ENCODE data around the gene HDAC8. TPM values are rescaled to one million over a fixed set of nuclear protein-coding genes. Genes with fewer than 3 reads are reported as not detected.
A peak's percentile ranks its signal among the peaks of the same experiment; 100 is the strongest.
"Not testable (repeated sequence)": the region's sequence is repeated elsewhere in the genome, so short reads cannot be mapped to it uniquely, and the experiment has no call there.

Gene HDAC8
- total RNA-seq, 6 experiments from 2014 or later: 14.4 to 20.7 (median 17.8) TPM

DNA sequence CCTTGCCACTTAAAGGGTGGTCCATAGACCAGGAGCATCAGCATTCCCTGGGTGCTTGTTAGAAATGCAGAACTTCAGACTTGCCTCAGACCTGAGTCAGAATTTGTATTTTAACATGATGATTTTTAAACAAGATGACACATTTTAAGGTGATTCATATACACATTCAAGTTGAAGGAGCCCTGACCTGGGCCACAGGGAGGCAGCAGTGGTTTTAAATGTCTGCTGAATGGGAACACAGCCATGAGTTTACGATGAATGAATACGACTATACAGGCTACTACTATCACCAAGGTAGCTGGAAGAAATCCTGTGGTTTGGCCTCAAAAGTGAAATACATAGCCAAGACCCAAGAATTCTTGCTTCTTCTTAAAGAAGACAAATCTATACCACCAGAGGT, 2.9 kb downstream of the HDAC8 start:
- Mint-ChIP-seq H3K27me3 (ENCODE audit: insufficient read depth) (no peaks in the 10 kb centered on the region; the same call in 1 of the 2 replicates), H3K9me3 (no peaks in the 10 kb centered on the region), H3K27ac (peak overlapping the region; percentile 42; the same call in 1 of the 2 replicates), H3K4me3 (no peak overlapping the region; the same call in 1 of the 2 replicates), H3K36me3 (ENCODE audit: low read depth) (no peaks in the 10 kb centered on the region), H3K4me1 (ENCODE audit: low read depth) (peaks cover 21% of the 10 kb centered on the region)
- DNase-seq: peak; percentile 68
- TF ChIP-seq, protein P1, sequence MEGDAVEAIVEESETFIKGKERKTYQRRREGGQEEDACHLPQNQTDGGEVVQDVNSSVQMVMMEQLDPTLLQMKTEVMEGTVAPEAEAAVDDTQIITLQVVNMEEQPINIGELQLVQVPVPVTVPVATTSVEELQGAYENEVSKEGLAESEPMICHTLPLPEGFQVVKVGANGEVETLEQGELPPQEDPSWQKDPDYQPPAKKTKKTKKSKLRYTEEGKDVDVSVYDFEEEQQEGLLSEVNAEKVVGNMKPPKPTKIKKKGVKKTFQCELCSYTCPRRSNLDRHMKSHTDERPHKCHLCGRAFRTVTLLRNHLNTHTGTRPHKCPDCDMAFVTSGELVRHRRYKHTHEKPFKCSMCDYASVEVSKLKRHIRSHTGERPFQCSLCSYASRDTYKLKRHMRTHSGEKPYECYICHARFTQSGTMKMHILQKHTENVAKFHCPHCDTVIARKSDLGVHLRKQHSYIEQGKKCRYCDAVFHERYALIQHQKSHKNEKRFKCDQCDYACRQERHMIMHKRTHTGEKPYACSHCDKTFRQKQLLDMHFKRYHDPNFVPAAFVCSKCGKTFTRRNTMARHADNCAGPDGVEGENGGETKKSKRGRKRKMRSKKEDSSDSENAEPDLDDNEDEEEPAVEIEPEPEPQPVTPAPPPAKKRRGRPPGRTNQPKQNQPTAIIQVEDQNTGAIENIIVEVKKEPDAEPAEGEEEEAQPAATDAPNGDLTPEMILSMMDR (IDR thresholded peaks at IDR 0.05): peak; percentile 33; the same call in 1 of the 2 replicates

DNA sequence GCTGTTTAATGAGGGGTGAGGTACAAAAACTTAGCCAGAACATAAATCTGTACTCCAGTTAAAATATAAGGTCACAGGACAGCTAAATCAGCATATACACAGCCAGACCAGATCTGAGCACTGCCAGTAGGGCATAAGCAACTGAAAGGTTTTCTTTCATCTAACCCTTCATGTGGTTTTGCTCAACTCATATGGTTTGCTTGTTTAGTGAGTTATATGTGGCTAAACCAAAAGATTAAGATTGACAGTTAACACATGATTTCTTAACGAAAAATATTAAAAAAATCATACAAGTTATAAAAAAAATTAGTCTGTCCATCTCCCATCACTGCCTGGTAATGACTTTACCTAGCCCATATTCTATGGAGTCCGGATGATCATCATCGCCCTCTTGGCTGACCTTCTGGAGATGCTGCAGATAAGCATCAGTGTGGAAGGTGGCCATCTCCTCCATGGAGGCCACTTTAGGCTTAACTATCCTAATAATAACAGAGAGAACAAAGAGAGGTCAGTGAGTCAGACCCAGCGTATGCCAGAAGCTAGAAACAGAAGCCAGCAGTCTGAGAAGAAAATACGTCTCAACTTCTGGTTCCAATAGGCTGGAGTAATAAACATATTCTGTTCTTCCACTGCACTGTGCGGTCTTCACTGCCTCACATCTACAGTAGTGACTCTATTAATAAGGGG, 4.1 kb downstream of the HDAC8 start:
- Mint-ChIP-seq H3K27me3 (ENCODE audit: insufficient read depth) (no peaks in the 10 kb centered on the region; the same call in 1 of the 2 replicates), H3K4me1 (ENCODE audit: low read depth) (peaks cover 21% of the 10 kb centered on the region), H3K36me3 (ENCODE audit: low read depth) (no peaks in the 10 kb centered on the region), H3K27ac (0 out of 2 replicates have a peak overlapping the region, but pooled peaks have one; percentile 23), H3K4me3 (no peak overlapping the region), H3K9me3 (no peaks in the 10 kb centered on the region)
- peak; percentile 22 for DNase-seq
- TF ChIP-seq, protein P1 (IDR thresholded peaks at IDR 0.05): no peak

DNA sequence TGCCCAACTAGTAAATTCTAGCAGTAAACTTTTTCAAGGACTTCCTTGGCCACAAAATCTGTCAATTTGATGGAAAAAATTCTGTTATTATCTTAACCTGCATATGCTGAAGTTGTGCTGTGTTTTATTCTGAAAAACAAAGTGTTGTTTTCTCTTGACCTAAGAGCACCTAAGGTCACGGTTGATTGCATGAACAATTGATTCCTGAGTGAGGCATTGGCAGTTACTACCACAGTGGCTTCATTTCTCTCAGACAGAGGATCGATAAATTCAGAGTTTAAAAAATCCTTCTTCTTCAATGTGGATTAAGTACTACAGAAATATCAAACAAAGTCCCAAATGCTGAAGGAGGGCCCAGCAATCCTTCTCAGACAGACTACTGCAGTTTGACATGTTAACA, 6.2 kb downstream of the HDAC8 start:
- peaks cover 21% of the 10 kb centered on the region for H3K4me1 Mint-ChIP-seq (ENCODE audit: low read depth)
- peaks cover 2% of the 10 kb centered on the region; the same call in 1 of the 2 replicates for H3K36me3 Mint-ChIP-seq (ENCODE audit: low read depth)
- no peaks in the 10 kb centered on the region for H3K9me3 Mint-ChIP-seq
- DNase-seq: no peak
- H3K27me3 Mint-ChIP-seq (ENCODE audit: insufficient read depth): no peaks in the 10 kb centered on the region; the same call in 1 of the 2 replicates
- no peak overlapping the region for H3K27ac Mint-ChIP-seq
- H3K4me3 Mint-ChIP-seq: no peak overlapping the region
- TF ChIP-seq, protein P1 (IDR thresholded peaks at IDR 0.05): no peak

DNA sequence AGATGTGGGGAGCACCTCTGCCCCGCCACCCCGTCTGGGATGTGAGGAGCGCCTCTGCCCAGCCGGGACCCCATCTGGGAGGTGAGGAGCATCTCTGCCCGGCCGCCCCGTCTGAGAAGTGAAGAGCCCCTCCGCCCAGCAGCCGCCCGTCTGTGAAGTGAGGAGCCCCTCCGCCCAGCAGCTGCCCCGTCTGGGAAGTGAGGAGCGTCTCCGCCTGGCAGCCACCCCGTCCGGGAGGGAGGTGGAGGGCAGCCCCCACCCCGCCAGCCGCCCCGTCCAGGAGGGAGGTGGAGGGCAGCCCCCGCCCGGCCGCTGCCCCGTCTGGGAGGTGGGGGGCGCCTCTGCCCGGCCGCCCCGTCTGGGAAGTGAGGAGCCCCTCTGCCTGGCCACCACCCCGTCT, 13.0 kb downstream of the HDAC8 start:
- H3K27ac Mint-ChIP-seq; DNase-seq; H3K27me3 Mint-ChIP-seq (ENCODE audit: insufficient read depth); H3K4me3 Mint-ChIP-seq; H3K9me3 Mint-ChIP-seq; H3K4me1 Mint-ChIP-seq (ENCODE audit: low read depth): not testable (repeated sequence)
- peaks cover 11% of the 10 kb centered on the region; the same call in 1 of the 2 replicates for H3K36me3 Mint-ChIP-seq (ENCODE audit: low read depth)

DNA sequence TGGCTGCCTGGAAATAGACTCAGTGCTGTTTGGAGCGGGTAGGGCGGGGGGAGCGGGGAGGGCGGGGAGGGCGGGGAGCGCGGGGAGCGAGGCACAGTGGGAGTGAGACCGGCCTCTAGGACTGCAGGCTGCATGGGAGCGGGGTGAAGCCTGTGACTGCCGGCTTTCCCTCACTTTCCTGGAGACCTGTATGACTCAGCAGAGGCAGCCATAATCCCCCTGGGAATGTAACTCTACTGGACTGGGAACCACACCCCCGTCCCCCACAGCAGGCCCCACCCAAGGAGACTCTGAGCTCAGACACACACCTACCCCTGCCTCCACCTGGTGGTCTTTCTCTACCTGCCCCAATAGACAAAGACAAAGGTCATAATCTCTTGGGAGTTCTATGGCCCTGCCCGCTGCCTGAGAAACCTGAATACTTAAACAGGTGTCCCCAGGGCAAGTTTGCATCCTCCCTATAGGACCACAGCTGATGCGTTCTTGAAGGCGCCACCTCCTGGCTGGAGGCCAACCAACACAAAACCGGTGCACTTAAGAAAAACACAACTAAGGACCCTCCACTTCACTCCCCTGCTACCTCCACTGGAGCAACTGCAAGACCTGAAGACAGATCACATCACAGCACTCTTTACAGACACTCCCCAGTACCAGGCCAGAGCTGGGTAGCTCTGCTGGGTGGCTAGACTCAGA, 18.0 kb downstream of the HDAC8 start:
- no peak overlapping the region for H3K27ac Mint-ChIP-seq
- H3K4me1 Mint-ChIP-seq (ENCODE audit: low read depth): peaks cover 6% of the 10 kb centered on the region; the same call in 1 of the 2 replicates
- peaks cover 6% of the 10 kb centered on the region; the same call in 1 of the 2 replicates for H3K36me3 Mint-ChIP-seq (ENCODE audit: low read depth)
- no peak for DNase-seq
- H3K9me3 Mint-ChIP-seq: no peaks in the 10 kb centered on the region
- no peaks in the 10 kb centered on the region for H3K27me3 Mint-ChIP-seq (ENCODE audit: insufficient read depth)
- no peak overlapping the region for H3K4me3 Mint-ChIP-seq
- TF ChIP-seq, protein P1 (IDR thresholded peaks at IDR 0.05): no peak

DNA sequence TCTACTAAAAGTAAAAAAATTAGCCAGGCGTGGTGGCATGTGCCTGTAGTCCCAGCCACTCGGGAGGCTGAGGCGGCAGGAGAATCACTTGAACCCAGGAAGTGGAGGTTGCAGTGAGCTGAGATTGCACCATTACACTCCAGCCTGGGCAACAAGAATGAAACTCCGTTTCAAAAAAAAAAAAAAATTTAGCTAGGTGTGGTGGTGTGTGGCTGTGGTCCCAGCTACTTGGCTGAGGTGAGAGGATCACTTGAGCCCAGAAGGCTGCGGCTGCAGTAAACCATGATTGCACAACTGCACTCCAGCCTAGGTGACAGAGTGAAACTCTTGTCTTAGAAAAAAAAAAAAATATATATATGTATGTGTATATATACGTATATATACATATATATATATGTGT, 20.2 kb downstream of the HDAC8 start:
- DNase-seq; H3K9me3 Mint-ChIP-seq; H3K27ac Mint-ChIP-seq; H3K4me3 Mint-ChIP-seq; H3K27me3 Mint-ChIP-seq (ENCODE audit: insufficient read depth); H3K4me1 Mint-ChIP-seq (ENCODE audit: low read depth): not testable (repeated sequence)
- H3K36me3 Mint-ChIP-seq (ENCODE audit: low read depth): peaks cover 10% of the 10 kb centered on the region
